Neural progenitor cell (in vitro differentiated cells): ENCODE measurements around the gene CENPB.

ENCODE experiments used
- CTCF ChIP-seq: fragments of 200-600 bp; sonication (generic); IDR thresholded peaks from 2 replicates; pipeline ENCODE4 v1.5.1; 2017; ENCODE audit warnings: antibody characterized with exemption, mild to moderate bottlenecking
- EZH2 ChIP-seq: fragments of 200-600 bp; sonication (generic); IDR thresholded peaks from 2 replicates; pipeline ENCODE4 v1.6.1; 2017; ENCODE audit warnings: antibody characterized with exemption, mild to moderate bottlenecking, moderate library complexity
- EZH2phosphoT487 ChIP-seq: fragments of 200-600 bp; sonication (generic); IDR thresholded peaks from 2 replicates; pipeline ENCODE4 v1.6.1; 2017; ENCODE audit warnings: antibody characterized with exemption

- TF ChIP-seq EZH2phosphoT487: no peak
- no peak for TF ChIP-seq CTCF
- TF ChIP-seq EZH2: no peak
Observed at GRCh38 chr20:3812975-3813847, 26.7 kb upstream of the CENPB start.
